Measurements from ENCODE around the gene AP1M2. TPM values are rescaled to one million over a fixed set of nuclear protein-coding genes. Genes with fewer than 3 reads are reported as not detected.
"Not testable (repeated sequence)": the region's sequence is repeated elsewhere in the genome, so short reads cannot be mapped to it uniquely, and the experiment has no call there.

The AP1M2 gene
- total RNA-seq, 1 experiment from 2014 or later = 10.1 TPM

GRCh38 chr19:10575011-10575716 lies 11.9 kb downstream of the AP1M2 start:
- in situ Hi-C loops (cut with HindIII; ENCODE audit: low pct_unique_long_range_greater_than_20kb, low sequenced_read_pairs) = no loop called here
- ChIA-PET POLR2A (no interaction called here), CTCF (no interaction called here)
- TF ChIP-seq REST (IDR thresholded peaks at IDR 0.05; ENCODE audit: insufficient read depth in 1 of 2, low read depth in 2 of 2, low read length in 1 of 2) (no peak), TCF7L2 (IDR thresholded peaks at IDR 0.05; ENCODE audit: low read depth, low read length) (no peak), POLR2AphosphoS5 (IDR thresholded peaks at IDR 0.05; ENCODE audit: low read depth, low read length) (no peak), SIN3A (IDR thresholded peaks at IDR 0.05; ENCODE audit: borderline replicate concordance, insufficient read depth, low read depth, low read length) (no peak), CTCF (IDR thresholded peaks at IDR 0.05) (no peak)
- no peaks in the 10 kb centered on the region for H3K4me1 ChIP-seq (ENCODE audit: control insufficient read depth, insufficient read depth, low read length)
- no peak overlapping the region for H3K27ac ChIP-seq (ENCODE audit: low read length)
- intact Hi-C loops (cut with micrococcal nuclease; ENCODE audit: unreplicated experiment) = no loop called here
- H3K27me3 ChIP-seq (ENCODE audit: control insufficient read depth, insufficient read depth, low read length) = no peaks in the 10 kb centered on the region
- no peaks in the 10 kb centered on the region for H3K36me3 ChIP-seq (ENCODE audit: control insufficient read depth, insufficient read depth, low read length)
- no peak for DNase-seq (ENCODE audit: low read depth, low spot score)
- no peak for ATAC-seq
- H3K4me3 ChIP-seq (ENCODE audit: low read depth in 2 of 2, low read length in 2 of 2) = no peak overlapping the region
- BruUV-seq (replicated peaks) = no TSS peak
- H3K9me3 ChIP-seq (ENCODE audit: control insufficient read depth, insufficient read depth, low read depth, low read length) = no peaks in the 10 kb centered on the region

GRCh38 chr19:10574462-10574861 lies 12.7 kb downstream of the AP1M2 start:
- Histone ChIP-seq H3K27ac (ENCODE audit: low read length) (no peak overlapping the region), H3K9me3 (ENCODE audit: control insufficient read depth, insufficient read depth, low read depth, low read length) (no peaks in the 10 kb centered on the region), H3K4me1 (ENCODE audit: control insufficient read depth, insufficient read depth, low read length) (peaks cover 5% of the 10 kb centered on the region; the same call in 1 of the 2 replicates), H3K27me3 (ENCODE audit: control insufficient read depth, insufficient read depth, low read length) (no peaks in the 10 kb centered on the region), H3K36me3 (ENCODE audit: control insufficient read depth, insufficient read depth, low read length) (no peaks in the 10 kb centered on the region), H3K4me3 (ENCODE audit: low read depth in 2 of 2, low read length in 2 of 2) (no peak overlapping the region)
- BruUV-seq (replicated peaks) = no TSS peak
- in situ Hi-C loops (cut with HindIII; ENCODE audit: low pct_unique_long_range_greater_than_20kb, low sequenced_read_pairs) (no loop called here), intact Hi-C loops (cut with micrococcal nuclease; ENCODE audit: unreplicated experiment) (no loop called here)
- ChIA-PET CTCF (no interaction called here), POLR2A (no interaction called here)
- DNase-seq (ENCODE audit: low read depth, low spot score) = no peak
- TF ChIP-seq REST (IDR thresholded peaks at IDR 0.05; ENCODE audit: insufficient read depth in 1 of 2, low read depth in 2 of 2, low read length in 1 of 2) (no peak), POLR2AphosphoS5 (IDR thresholded peaks at IDR 0.05; ENCODE audit: low read depth, low read length) (no peak), TCF7L2 (IDR thresholded peaks at IDR 0.05; ENCODE audit: low read depth, low read length) (no peak), CTCF (IDR thresholded peaks at IDR 0.05) (no peak), SIN3A (IDR thresholded peaks at IDR 0.05; ENCODE audit: borderline replicate concordance, insufficient read depth, low read depth, low read length) (no peak)
- no peak for ATAC-seq

- H3K4me3 ChIP-seq (ENCODE audit: low read depth in 2 of 2, low read length in 2 of 2); H3K4me1 ChIP-seq (ENCODE audit: control insufficient read depth, insufficient read depth, low read length); H3K27me3 ChIP-seq (ENCODE audit: control insufficient read depth, insufficient read depth, low read length); intact Hi-C loops (cut with micrococcal nuclease; ENCODE audit: unreplicated experiment); H3K27ac ChIP-seq (ENCODE audit: low read length); BruUV-seq (replicated peaks); DNase-seq (ENCODE audit: low read depth, low spot score); in situ Hi-C loops (cut with HindIII; ENCODE audit: low pct_unique_long_range_greater_than_20kb, low sequenced_read_pairs); POLR2A ChIA-PET; H3K36me3 ChIP-seq (ENCODE audit: control insufficient read depth, insufficient read depth, low read length); H3K9me3 ChIP-seq (ENCODE audit: control insufficient read depth, insufficient read depth, low read depth, low read length); ATAC-seq: not testable (repeated sequence)
- CTCF ChIA-PET = interaction anchor here (0.6 kb wide), 1 partner anchor 52 kb away, joined by 3 read pairs; no protein-coding TSS in a partner anchor
Measured at GRCh38 chr19:10573793-10574192, 13.3 kb downstream of the AP1M2 start.
